HepG2 (cell line): ENCODE measurements around the gene MAP2K3. TPM values are rescaled to one million over a fixed set of nuclear protein-coding genes. Genes with fewer than 3 reads are reported as not detected.

ENCODE experiments used
- ATAC-seq: fragments of 200-7000 bp; cut with Tn5 transposase; 3 replicates; pipeline ENCODE4 v1.9.1; 2020; ENCODE audit warnings: mild to moderate bottlenecking, moderate library complexity
- BruUV-seq: library from RNA; stranded (reverse); fragments of 400-500 nt; replicated peaks from 2 replicates; lab custom pipeline; 2021; lab: Mats Ljungman, UMichigan
- CTCF ChIA-PET: fragments of 300-600 bp; formaldehyde crosslinking; extraction: SDS; loops from one replicate; lab custom pipeline; 2021; ENCODE audit warnings: low total read pairs, inconsistent platforms, low intra/inter-chr PET ratio; lab: Yijun Ruan, JAX
- POLR2A ChIA-PET: fragments of 350-600 bp; sonication (Branson Sonifier 250); formaldehyde crosslinking; loops from one replicate; lab custom pipeline; 2020; ENCODE audit warnings: antibody characterized with exemption, inconsistent platforms; lab: Yijun Ruan, JAX
- DNase-seq: peaks from one replicate; pipeline ENCODE4 v3.0.0-alpha.2; 2015; ENCODE audit warnings: low spot score
- FAIRE-seq: peaks from 3 replicates; lab custom pipeline; 2011; peaks lifted over from hg19 to GRCh38; lab: Jason Lieb, UNC
- H2AFZ ChIP-seq: one replicate; pipeline ENCODE4 v1.6.1; 2011; ENCODE audit warnings: low read length, inconsistent platforms
- H3K27ac ChIP-seq: fragments of 300-600 bp; 3 replicates; pipeline ENCODE4 v1.8.0; 2011; ENCODE audit warnings: mixed run types, mild to moderate bottlenecking, mixed read lengths, low read length, inconsistent platforms; ENCODE audit not compliant: insufficient read depth; ENCODE audit errors: extremely low read length
- H3K27me3 ChIP-seq, 2 experiments: fragments of 200-600 bp in 1 of 2; 2 replicates in 1 of 2; 3 replicates in 1 of 2; pipeline versions ENCODE4 v1.6.0 to v1.8.0; 2011; ENCODE audit warnings: low read length in 2 of 2, mild to moderate bottlenecking in 2 of 2, moderate library complexity in 2 of 2, inconsistent platforms in 1 of 2; ENCODE audit not compliant: insufficient read depth in 2 of 2, control insufficient read depth in 1 of 2
- H3K36me3 ChIP-seq, 2 experiments: fragments of 200-600 bp in 1 of 2; replicated peaks in 1 of 2; 2 replicates in 1 of 2; 3 replicates in 1 of 2; pipeline versions ENCODE4 v1.5.1 to v1.8.0; 2011; ENCODE audit warnings: low read length in 2 of 2, inconsistent platforms in 1 of 2; ENCODE audit not compliant: insufficient read depth in 2 of 2, control insufficient read depth in 1 of 2
- H3K4me1 ChIP-seq: 2 replicates; pipeline ENCODE4 v1.5.1; 2012; ENCODE audit warnings: low read length, inconsistent platforms; ENCODE audit not compliant: insufficient read depth
- H3K4me2 ChIP-seq: 2 replicates; pipeline ENCODE4 v1.6.0; 2011; ENCODE audit warnings: low read depth, low read length, inconsistent platforms
- H3K4me3 ChIP-seq, 3 experiments: fragments of 200-600 bp in 1 of 3; sonication (generic), shearing (Covaris generic) in 1 of 3; replicated peaks in 1 of 3; 2 replicates each; pipeline ENCODE4 v1.5.1; 2011 to 2016; ENCODE audit warnings: low read length in 3 of 3, inconsistent platforms in 2 of 3, low read depth in 2 of 3, mild to moderate bottlenecking in 2 of 3, control low read depth in 1 of 3, mixed read lengths in 1 of 3; ENCODE audit not compliant: insufficient read depth in 1 of 3
- H3K79me2 ChIP-seq: one replicate; pipeline ENCODE4 v1.6.1; 2011; ENCODE audit warnings: low read length, inconsistent platforms; ENCODE audit not compliant: insufficient read depth
- H3K9ac ChIP-seq: 2 replicates; pipeline ENCODE4 v1.6.0; 2011; ENCODE audit warnings: mild to moderate bottlenecking, low read depth, low read length, inconsistent platforms; ENCODE audit not compliant: insufficient read depth
- H3K9me3 ChIP-seq: 2 replicates; pipeline ENCODE4 v1.5.1; 2012; ENCODE audit warnings: mild to moderate bottlenecking, low read length
- H4K20me1 ChIP-seq: 2 replicates; pipeline ENCODE4 v1.6.0; 2011; ENCODE audit warnings: inconsistent platforms, mild to moderate bottlenecking, low read length, moderate library complexity; ENCODE audit not compliant: insufficient read depth
- DNMT3B ChIP-seq: conservative IDR thresholded peaks from 2 replicates; pipeline ENCODE4 v1.6.1; 2016; ENCODE audit warnings: missing biosample characterization, control low read depth
- EED ChIP-seq: sonication (generic); formaldehyde crosslinking; IDR thresholded peaks from 2 replicates; pipeline ENCODE4 v1.5.0; 2020; ENCODE audit warnings: mild to moderate bottlenecking, missing genetic modification reagents
- FLYWCH1 ChIP-seq: sonication (generic); formaldehyde crosslinking; IDR thresholded peaks from 2 replicates; pipeline ENCODE4 v1.8.1; 2023; ENCODE audit warnings: mild to moderate bottlenecking, missing genetic modification reagents
- SUZ12 ChIP-seq: fragments of 150-350 bp; IDR thresholded peaks from 2 replicates; pipeline ENCODE4 v1.6.1; 2014; ENCODE audit warnings: low read depth, low read length
- ZMYM3 ChIP-seq: sonication (generic); formaldehyde crosslinking; IDR thresholded peaks from 2 replicates; pipeline ENCODE4 v1.5.1; 2020; ENCODE audit warnings: mild to moderate bottlenecking, missing genetic modification reagents
- WGBS: methylation state at CpG from one replicate; pipeline ENCODE4 v1.1.6; 2017; ENCODE audit warnings: low lambda C conversion rate; 5-methylcytosine and 5-hydroxymethylcytosine counted together
- in situ Hi-C: cut with HindIII; loops from 2 replicates; pipeline ENCODE4 v1.10.0; 2017; ENCODE audit warnings: low pct_unique_long_range_greater_than_20kb; ENCODE audit not compliant: extremely low pct_ligation_motif_present
- intact Hi-C: fragments of 100-400 bp; cut with micrococcal nuclease; formaldehyde crosslinking; loops from one replicate; pipeline ENCODE4 v1.10.0; 2022; ENCODE audit not compliant: unreplicated experiment
- polyA plus RNA-seq, 8 experiments: library from polyadenylated mRNA; depleted of rRNA in 3 of 8; stranded (reverse) in 7 of 8; unstranded in 1 of 8; fragments of >200 nt; fragmentation: Illumina TruSeq in 4 of 8; extraction: Trizol in 4 of 8; gene quantifications; 2 replicates each; pipeline versions ENCODE4 v1.2.1 to v1.2.3, GENCODE V29; 2011 to 2016; ENCODE audit warnings: low read depth in 4 of 8, missing spikeins in 1 of 8, mixed read lengths in 1 of 8; ENCODE audit not compliant: insufficient read depth in 1 of 8
- total RNA-seq, 5 experiments: library from RNA; depleted of rRNA; stranded (reverse); fragments of >200 nt; fragmentation: Illumina TruSeq; extraction: Trizol; gene quantifications; 2 replicates each; pipeline ENCODE4 v1.2.3, GENCODE V29; 2016; ENCODE audit warnings: low read depth in 1 of 5

Gene MAP2K3
- total and polyA plus RNA-seq, 2 of the 13 experiments (the other 11 are each of a cell fraction or from before 2014, with no cell fraction given), result 20.5 to 27.4 TPM

GRCh38 chr17:21246698-21247097 lies 37.8 kb upstream of the MAP2K3 start:
- WGBS, result 39% methylated on average over 4 of the region's 4 CpGs
- Histone ChIP-seq H3K4me2 (no peak overlapping the region), H3K4me1 (peaks cover 22% of the 10 kb centered on the region), H3K9ac (no peak overlapping the region), H3K27ac (no peak overlapping the region), H3K9me3 (no peaks in the 10 kb centered on the region), H2AFZ (no peak overlapping the region), H3K36me3 (no peaks in the 10 kb centered on the region), H3K79me2 (no peaks in the 10 kb centered on the region), H4K20me1 (peaks cover 6% of the 10 kb centered on the region; the same call in 1 of the 2 replicates), H3K27me3 (peaks cover 3 to 27% of the 10 kb centered on the region in 2 experiments; a peak in 4 of 5 replicates), H3K4me3 (no peak overlapping the region)
- ChIA-PET POLR2A (no interaction called here), CTCF (no interaction called here)
- TF ChIP-seq FLYWCH1 (CRISPR knock-in tag) (no peak), DNMT3B (CRISPR knock-in tag) (no peak), ZMYM3 (0 out of 2 replicates have a peak, but pooled peaks have one; percentile 51), EED (no peak)
- in situ Hi-C loops, result no loop called here
- FAIRE-seq, result no peak
- intact Hi-C loops, result no loop called here
- no peak for ATAC-seq
- no TSS peak for BruUV-seq
- no peak for DNase-seq

GRCh38 chr17:21247552-21248258 lies 36.8 kb upstream of the MAP2K3 start:
- Histone ChIP-seq H3K27ac (no peak overlapping the region), H3K4me2 (peak overlapping the region; percentile 27; the same call in 1 of the 2 replicates), H3K9ac (no peak overlapping the region), H3K27me3 (peaks cover 3 to 31% of the 10 kb centered on the region in 2 experiments; a peak in 4 of 5 replicates), H3K4me1 (peaks cover 29% of the 10 kb centered on the region), H2AFZ (no peak overlapping the region), H4K20me1 (peaks cover 6% of the 10 kb centered on the region; the same call in 1 of the 2 replicates), H3K9me3 (no peaks in the 10 kb centered on the region), H3K36me3 (no peaks in the 10 kb centered on the region), H3K79me2 (no peaks in the 10 kb centered on the region), H3K4me3 (no peak overlapping the region)
- FAIRE-seq (no peak), DNase-seq (no peak), ATAC-seq (peak; percentile 6; the same call in 1 of the 3 replicates)
- TF ChIP-seq SUZ12, result no peak
- no TSS peak for BruUV-seq
- WGBS, result 31% methylated on average over 10 of the region's 12 CpGs
- ChIA-PET CTCF (no interaction called here), POLR2A (no interaction called here)
- intact Hi-C loops (no loop called here), in situ Hi-C loops (no loop called here)
